ENCODE results near the gene DLK2.
"Not testable (repeated sequence)": the region's sequence is repeated elsewhere in the genome, so short reads cannot be mapped to it uniquely, and the experiment has no call there.

- not testable (repeated sequence) for TF ChIP-seq CTCF (IDR thresholded peaks at IDR 0.05; ENCODE audit: low read length); EZH2 (IDR thresholded peaks at IDR 0.05; ENCODE audit: borderline replicate concordance, low read length)
Observed at GRCh38 chr6:43458154-43458553, 2.8 kb upstream of the DLK2 start.
